ENCODE measurements around the gene SARDH.

SARDH gene

DNA sequence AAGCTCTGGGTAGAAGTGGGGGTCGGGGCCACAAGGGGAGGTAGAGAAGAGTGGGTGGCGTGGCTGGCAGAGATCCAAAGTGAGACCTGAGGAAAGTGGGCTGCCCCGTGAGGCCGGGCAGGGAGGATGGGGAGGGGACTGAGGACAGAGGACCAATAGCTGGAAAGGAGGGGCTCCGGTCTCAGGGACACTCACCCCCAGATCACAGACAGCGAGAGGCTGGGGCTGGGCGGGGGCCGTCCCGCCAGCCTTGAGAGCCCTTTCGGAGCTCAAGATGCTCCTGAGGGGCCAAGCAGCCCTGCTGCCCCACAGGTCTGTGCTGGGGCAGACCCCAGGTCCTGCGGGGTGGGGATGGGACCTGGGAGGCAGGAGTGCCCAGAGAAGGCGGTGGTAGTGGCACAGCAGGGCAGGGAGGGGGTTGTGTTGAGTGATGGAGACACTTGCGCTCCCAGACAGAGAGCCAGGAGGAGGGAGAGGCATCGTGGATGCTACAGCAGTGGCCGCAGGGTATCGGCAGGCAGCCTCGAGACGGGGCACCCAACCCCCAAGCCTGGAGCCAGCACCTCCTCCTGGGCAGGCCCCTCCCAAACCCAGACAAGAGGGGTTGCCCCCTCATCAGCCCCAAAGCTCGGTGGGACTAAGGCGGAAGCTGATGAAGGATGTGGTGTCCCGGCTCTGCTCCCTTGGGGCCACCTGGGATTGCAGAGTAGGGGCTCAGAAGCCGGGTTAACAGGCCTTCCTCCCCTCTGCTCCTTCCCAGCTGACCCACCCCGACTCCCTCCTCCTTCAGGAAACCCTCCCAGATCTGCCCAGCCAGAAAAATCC is 3.4 kb downstream of the SARDH start:
- no peak for DNase-seq (ENCODE audit: low read depth in 3 of 3)

DNA sequence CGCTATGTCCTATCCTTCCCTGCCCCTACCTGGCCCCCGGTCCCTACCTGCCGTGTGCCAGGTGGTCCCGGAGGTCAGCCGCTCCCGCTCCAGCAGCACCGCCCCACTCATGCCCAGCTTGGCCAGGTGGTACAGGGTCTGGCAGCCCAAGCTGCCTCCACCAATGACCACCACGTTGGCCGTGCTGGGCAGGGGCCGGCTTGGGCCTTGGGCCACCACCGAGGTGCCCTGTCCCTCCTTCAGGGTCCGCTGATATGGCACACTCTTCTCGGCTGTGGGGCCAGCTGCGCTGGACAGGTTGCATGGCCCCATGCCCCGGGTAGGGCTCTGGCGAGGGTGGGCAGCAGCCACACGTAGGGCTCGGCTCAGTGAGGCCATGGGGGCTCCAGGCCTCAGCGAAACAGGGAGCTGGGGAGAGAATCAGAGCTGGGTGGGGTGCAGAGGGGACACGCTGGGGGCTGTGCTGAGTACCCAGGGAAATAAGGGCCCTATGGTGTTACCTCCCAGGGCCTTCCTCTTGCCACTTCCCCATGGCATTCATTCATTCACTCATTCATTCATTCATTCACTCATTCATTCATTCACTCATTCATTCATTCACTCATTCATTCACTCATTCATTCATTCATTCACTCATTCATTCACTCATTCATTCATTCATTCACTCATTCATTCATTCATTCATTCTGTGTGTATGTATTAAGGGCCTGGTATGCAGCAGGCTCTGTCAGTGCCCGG is 4.2 kb downstream of the SARDH start:
- no peak for DNase-seq (ENCODE audit: low read depth in 3 of 3)

DNA sequence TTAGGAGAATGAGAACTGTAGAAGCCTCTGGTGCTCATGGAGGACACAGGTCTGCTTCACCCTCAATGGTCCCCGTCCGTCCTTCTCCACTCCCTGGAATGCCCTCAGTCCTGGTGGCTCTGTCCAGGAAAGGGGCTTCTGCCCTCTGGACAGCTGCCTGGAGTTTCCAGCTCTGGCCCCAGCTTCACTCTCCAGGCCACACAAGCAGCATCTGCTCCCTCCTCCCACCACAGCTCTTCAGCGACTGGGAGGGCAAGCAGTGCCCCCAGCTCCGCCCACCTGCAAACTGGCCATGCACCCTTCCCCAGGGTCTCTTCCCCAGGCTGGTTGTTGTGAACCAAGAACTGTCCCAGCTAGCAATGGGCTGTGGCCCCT is 4.7 kb downstream of the SARDH start:
- DNase-seq (ENCODE audit: low read depth in 3 of 3): no peak

DNA sequence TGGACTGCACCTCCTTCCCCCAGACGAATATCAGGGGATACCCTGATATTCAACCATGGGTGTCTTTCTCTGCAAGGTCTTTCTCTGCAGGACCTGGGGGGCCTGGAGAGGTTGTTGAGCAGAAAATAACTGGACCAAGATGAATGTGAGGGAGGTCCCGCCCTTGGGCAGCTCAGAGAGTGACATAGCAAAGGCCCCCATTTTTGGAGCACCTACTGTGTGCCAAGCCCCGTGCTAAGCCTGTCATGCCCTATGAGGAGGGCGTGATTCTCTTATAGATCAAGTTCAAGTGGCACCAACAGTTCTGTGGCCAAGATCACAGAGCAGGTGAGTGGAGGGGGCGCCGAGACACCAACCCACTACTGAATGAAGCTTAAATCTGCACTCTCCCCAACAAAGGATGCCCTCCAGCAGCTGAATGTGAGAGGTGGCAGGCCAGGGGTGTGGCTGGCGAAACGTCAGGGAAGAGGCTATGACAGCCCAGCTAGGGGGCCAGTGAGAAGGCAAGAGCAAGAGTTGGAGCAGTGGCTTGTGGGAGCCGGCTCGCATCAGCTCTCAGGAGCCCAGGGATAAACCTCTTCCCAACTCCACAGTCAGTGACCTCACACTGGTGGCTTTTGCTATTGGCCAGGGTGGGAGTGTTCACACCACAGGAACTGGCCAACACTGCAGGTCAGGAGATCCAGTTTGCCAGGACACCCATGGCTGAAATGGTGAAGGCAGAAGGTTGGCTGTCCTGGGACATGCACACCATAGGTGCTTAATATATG is 5.3 kb downstream of the SARDH start:
- DNase-seq (ENCODE audit: low read depth in 3 of 3): no peak

DNA sequence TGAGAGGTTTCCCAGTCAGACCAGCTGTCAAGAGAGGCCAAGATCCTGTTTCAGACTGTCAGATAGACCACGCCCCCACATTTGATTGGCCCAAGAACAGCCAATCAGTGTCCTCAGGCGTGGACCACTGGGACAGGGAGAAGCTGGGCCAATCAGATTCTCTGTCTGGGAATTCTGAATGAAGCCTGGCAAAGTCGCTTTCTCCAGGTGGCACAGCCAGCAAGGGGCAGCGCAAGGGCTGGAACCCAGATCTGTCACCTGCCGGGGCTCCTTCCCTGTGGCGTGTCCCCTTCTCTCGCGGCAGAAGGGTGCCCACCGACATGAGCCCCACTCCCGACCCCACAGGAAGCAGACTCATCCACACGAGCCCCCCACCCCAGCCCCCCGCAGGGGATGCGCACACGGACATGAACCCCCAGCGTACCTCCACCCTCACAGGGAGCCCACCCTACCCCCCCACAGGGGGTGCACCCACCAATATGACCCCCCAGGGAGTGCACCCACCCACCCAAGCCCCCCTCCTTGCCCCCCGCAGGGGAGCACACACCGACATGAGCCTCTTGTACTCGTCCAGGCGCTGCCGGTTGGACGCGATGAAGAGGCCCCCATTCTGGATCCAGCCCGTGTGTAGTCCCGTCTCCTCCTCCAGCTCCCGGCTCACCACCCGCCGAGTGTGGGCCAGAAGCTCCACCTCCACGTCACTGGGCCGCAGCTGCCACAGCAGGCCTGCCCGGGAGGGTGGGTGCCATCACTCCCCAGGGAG is 6.1 kb downstream of the SARDH start:
- DNase-seq (ENCODE audit: low read depth in 3 of 3): no peak

DNA sequence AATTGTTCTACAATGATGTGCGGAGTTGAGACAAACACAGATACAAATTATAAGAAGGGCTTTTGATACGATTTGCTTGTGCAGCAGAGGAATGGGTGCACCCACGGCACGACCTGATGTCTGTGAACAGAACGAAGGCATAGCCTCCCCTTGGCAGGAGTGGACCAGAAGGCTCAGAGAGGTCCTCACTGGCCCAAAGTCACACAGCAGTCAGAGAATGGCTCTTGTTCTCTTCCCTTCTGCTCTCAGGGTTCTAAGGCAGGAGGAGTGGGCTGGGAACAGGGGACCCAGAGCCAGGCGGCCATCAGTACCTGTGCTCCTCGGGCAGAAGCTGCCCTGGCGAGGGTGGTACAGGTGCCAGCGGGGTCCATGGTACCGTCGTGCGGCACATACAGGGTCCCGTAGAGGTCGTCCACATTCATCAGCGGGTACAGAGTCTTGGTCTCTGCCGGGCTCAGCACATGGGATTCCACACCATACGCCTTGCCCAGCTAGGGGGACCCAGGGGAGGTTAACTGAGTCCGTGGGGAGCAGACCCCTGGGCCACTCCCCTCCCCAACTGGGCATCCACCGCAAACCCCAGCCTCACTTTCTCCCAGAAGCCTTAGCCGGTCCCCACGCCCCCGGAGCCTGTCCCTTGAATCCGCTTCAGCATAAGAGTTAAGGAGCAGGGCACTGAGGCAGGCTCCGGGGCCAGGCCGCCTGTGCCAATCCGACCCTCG is 7.0 kb downstream of the SARDH start:
- DNase-seq (ENCODE audit: low read depth in 3 of 3): no peak

DNA sequence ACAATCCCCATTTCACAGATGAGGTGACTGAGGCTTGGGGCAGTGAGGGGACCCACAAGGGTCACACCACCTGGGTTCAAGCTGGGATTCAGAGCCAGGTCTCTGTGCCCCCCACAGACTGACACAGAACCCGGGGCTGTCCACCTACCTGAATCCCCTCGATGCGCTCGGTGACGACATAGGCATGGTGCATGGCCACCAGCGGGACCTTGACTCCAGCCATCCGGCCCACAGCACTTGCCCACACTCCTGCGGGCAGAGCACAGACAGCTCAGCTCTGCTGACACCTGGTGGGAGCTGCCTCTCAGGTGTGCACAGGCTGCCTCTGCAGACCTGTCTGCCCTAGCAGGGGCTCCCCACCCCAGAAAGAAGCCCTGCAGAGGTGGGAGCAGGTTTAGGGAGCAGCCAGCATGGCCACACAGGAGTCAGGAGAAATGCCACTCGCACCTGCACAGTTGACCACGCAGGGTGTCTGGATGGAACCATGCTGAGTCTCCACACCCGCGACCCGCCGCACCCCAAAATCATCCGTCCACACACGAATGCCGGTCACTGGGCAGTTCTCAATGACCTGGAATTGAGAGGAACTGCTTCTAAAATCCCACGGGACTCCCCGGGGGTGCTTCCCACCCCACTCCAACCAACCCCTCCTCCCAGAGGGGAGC is 8.4 kb downstream of the SARDH start:
- DNase-seq (ENCODE audit: low read depth in 3 of 3): no peak

DNA sequence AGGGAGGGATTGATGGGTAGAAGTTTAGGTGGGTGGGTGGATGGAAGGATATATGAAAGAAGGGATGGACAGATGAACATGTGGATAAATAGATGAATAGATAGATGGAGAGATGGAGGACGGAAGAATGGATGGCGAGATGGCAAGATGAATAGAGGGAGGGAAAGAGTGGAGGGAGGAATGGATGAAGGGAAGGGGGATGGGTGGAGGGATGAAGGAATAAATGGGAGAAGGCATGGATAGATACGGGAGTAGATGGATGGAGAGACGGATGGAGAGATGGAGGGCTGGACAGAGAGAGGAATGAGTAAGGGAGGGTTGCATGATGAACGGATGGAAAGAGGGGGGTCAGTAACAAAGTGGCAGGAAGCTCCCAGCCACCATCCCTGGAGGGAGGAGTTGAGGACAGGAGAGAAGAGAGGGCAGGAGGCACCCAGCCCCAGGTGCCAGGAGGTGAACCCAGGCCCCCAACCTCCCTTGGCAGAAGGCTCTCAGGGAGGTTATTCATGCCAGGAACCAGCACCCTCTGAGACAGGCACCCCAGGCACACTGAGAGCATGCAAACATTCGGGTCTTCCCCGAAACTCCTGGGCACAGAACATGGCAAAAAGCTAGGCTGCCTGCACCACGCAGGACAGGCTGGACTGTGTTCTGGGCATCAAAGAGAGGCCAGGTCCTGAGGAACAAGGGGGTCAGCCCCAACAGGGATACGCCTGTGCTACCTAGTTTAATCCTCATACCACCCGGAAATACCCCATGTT is 9.1 kb downstream of the SARDH start:
- DNase-seq (ENCODE audit: low read depth in 3 of 3): no peak

DNA sequence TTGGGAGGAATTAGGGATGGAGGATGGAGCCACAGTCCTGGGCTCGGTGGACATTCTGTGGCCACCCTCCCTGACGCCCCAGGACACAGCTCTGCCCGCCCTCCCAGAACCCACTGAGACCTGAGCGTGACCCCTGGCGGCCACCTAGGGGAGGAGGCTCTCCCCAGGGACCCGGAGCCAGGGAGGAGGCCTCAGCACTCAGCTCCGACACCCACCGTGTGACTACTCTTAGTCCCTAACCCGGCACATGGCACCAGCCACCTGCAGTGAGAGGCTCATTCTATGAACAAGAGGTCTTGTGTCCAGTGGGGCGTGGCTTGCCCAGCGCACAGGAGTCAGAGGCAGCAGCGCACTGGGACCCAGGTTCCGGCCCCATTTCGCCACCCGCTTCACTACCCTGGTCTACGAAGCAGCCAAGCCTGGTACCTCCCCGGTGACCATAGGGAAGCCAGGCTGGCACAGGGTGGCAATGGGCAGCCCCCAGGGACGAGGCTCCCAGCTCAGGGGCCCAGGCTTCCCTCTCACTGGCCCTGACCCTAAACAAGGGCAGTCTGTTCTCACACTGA is 10.2 kb downstream of the SARDH start:
- no peak for DNase-seq (ENCODE audit: low read depth in 3 of 3)

DNA sequence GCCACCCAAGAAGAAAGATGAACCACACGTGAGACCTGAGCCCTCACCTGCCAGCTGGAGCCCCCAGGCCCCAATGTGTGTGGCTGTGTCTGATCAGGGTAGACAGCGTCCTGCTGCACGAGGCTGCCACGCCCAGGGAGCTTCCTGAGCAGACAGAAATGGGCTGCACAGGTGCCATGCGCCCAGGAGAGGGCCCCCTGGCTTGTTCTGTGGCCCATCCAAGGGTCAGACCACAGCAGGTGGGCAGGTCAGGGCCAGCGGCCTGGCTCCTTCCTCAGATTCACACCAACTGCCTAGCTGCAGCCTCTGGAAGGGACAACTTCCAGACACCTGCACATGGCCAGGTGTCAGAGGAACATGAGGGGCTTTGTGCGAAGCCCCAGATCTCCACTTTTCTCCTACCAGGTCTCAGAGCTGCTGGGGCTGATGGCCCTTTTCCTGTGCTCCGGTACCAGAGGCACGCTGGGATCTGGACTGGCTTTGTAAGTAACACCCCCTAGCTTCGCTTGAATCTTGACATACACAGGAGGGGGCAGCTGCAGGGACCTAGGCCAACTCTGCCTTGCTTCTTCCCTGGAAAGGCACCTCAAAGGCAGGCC is 10.8 kb downstream of the SARDH start:
- no peak for DNase-seq (ENCODE audit: low read depth in 3 of 3)

DNA sequence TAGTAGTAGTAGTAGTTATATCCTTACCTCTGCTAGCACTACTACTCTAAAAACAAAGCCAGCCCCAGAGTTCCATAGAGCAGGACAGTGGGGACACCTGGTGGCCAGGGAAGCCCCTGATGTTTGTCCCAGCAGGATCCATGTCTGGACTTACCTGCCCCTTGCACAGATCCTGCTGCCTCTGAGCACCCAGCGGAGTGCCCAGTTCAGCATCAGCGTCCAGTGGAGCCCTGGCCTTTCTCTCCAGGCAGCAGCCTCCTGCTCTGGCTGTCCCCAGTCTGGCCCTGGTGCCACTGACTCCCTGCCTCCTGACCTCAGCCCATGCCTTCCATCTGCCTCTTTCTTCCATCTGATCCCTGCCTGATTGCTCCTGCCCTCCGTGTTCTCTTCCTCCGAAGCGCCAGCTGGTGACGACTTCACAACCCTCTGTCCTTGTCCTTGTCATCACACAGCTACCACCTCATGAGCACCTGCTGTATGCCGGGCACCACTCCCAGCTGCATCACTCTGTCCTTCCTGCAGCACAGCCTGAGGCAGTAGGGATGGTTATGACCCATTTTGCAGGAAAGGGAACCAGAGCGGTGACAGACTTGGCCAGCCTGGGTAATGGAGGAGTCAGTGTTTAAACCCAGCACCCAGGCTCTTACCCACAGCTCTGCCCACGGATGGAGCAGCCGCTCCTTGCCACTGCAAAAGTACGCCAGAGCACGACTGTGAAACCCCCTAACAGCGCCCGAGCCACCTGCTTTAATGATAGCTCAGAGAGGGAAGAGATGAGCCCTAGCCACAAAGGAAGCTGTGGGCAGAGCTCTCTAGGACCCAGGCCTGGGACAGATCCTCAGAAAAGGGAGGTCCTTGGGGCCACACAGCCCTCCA is 11.5 kb downstream of the SARDH start:
- peak in 2 of 3 experiments; percentile 39 to 52 for DNase-seq (ENCODE audit: low read depth in 3 of 3)

DNA sequence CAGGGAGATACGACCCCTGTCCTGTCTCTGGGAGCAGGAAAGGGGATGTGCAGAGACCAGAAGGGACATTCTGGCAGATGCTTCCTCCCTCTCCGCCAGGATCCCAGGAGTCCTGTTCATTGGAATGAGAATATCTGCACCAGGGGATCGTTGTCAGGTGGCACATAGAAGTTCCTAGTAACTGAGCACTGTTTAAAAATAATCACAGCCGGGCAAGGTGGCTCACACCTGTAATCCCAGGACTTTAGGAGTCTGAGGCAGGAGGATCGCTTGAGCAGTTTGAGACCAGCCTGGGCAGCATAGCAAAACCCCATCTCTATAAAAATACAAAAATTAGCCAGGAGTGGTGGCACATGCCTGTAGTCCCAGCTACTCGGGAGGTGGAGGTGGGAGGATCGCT is 12.3 kb downstream of the SARDH start:
- no peak for DNase-seq (ENCODE audit: low read depth in 3 of 3)

DNA sequence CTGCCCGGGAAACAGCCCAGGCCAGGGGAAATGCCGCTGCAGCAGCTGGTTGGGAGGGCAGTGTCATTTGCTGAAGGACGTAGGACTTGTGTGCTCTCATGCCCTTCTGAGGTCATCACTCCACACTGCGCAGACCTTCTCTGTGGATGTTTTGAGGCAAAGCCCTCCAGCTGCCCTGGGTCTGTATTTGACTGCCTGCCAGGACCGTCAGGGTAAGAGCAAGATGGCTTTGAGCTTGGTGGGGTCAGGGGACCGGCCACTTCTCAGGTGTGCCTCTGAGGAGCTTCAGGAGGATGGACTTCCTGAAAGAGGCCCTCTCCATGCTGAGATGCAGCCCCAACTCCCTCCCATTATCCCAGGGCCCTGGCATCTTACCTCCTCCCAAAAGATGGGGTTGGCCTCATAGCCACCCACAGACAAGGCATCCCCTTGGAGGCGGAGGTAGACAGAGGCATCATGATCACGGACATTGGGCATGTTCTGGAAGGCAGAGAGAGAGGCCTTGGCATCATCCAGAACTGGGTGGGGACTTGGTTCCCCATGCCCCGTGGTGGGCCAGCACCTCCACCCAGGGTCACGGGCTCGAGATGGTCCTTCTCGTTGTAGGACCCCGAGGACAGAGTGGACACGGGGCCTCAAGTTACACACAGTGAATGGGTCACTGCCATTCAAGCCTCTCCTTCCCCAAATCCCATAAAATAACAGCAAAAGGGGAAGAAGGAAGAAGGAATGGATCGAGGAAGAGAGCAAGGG is 19.4 kb downstream of the SARDH start:
- no peak for DNase-seq (ENCODE audit: low read depth in 3 of 3)

DNA sequence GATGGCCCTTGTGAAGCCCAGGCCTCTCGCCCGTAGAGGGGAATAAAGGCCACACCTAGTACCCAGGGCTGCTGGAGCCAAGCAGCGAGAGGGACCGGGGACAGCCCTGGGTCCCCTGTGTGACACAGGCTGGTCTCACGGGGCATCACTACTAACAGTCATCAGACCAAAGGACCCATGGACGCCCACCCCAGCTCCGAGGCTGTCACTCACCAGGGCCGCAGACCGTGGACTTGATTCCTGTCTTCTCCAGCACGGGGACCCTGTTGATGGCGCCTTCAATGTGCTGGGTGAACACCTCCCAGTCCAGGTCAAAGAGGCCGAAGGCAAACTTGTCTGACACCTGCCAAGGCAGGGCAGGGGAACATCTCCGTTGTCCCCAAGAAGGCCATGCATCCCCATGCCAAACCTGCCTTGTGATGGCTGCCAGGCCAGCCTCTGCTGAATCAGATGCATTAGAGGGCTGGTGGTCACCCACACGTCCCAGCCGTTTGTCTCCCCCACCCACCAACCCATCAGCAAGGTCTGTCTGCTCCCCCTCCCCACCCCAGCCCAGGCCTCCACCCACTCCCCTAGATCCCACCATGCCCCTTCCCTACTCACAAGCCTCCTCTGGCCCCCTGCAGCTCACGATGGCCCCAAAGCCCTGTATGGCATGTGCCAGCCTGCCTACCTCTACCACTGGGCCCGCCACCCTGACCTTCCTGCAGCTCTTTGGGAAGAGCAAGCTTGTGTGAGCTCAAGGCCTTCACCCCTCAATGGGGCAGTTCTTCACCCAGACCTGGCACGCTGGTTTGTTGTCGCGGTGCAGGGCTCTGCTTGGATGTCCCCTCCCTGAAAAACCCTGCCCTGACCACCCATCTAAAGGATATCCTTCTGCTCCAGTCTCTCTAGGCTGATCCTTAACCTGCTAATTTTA is 20.8 kb downstream of the SARDH start:
- no peak for DNase-seq (ENCODE audit: low read depth in 3 of 3)

DNA sequence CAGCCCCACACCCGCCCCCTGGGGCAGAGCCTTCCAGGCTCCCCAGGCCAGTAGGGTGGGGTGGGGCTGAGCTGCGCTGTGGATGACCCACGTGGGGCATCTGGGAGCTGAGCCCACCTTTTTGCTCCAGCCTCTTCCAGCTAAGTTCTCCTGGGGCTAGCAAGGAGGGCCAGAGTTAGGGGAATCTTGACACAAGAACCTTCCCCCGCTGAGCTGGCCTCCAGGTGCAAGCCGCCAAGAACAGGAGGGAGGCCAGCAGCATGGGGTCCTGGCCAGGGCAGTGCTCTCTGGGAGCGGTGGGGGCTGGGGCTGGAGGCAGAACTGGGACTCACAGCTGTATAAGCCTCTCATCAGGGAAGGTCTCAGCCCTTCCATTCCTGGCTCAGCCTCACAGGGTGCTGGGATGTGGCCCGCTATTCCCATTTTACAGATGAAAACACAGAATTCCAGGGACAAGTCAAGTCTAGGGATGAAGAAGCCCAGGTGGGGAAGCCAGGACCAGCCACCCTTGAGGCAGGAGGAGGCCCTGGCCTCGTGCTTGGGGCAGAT is 21.5 kb downstream of the SARDH start:
- DNase-seq (ENCODE audit: low read depth in 3 of 3): no peak
